Central memory CD4-positive, alpha-beta T cell (primary cell): ENCODE data around the gene ZNF106.

ENCODE experiments used
- DNase-seq: peaks from one replicate; pipeline ENCODE4 v3.0.0; 2022

Gene ZNF106

GRCh38 chr15:42404461-42405235, 86.3 kb downstream of the ZNF106 start:
- DNase-seq = no peak

GRCh38 chr15:42403389-42403788, 87.6 kb downstream of the ZNF106 start:
- no peak for DNase-seq

- no peak for DNase-seq
These were observed 88.3 kb downstream of the ZNF106 start for GRCh38 chr15:42402455-42403205.

- no peak for DNase-seq
These were observed 89.1 kb downstream of the ZNF106 start for GRCh38 chr15:42401544-42402454.

- no peak for DNase-seq
These were observed 95.1 kb downstream of the ZNF106 start for GRCh38 chr15:42395838-42396237.

- no peak for DNase-seq
These were observed 96.8 kb downstream of the ZNF106 start for GRCh38 chr15:42394106-42394505.

GRCh38 chr15:42392309-42393024, 98.5 kb downstream of the ZNF106 start:
- no peak for DNase-seq

- no peak for DNase-seq
These were observed 103.3 kb downstream of the ZNF106 start for GRCh38 chr15:42387603-42388002.

- no peak for DNase-seq
These were observed 104.8 kb downstream of the ZNF106 start for GRCh38 chr15:42385980-42386700.

GRCh38 chr15:42385206-42385979, 105.5 kb downstream of the ZNF106 start:
- DNase-seq = no peak

- no peak for DNase-seq
These were observed 106.3 kb downstream of the ZNF106 start for GRCh38 chr15:42384597-42384996.

- no peak for DNase-seq
These were observed 112.9 kb downstream of the ZNF106 start for GRCh38 chr15:42378011-42378410.

- DNase-seq = no peak
These were observed 115.0 kb downstream of the ZNF106 start for GRCh38 chr15:42375941-42376340.

- DNase-seq = no peak
These were observed 115.7 kb downstream of the ZNF106 start for GRCh38 chr15:42375252-42375651.

GRCh38 chr15:42374810-42375209, 116.1 kb downstream of the ZNF106 start:
- no peak for DNase-seq

- no peak for DNase-seq
These were observed 117.0 kb downstream of the ZNF106 start for GRCh38 chr15:42373936-42374335.

GRCh38 chr15:42373274-42373673, 117.7 kb downstream of the ZNF106 start:
- DNase-seq = no peak

GRCh38 chr15:42371096-42371495, 119.8 kb downstream of the ZNF106 start:
- DNase-seq = no peak

GRCh38 chr15:42368096-42368495, 122.8 kb downstream of the ZNF106 start:
- DNase-seq = no peak

GRCh38 chr15:42367041-42367440, 123.9 kb downstream of the ZNF106 start:
- DNase-seq = no peak
